ENCODE results near the gene NHSL2.

NHSL2 gene

DNA sequence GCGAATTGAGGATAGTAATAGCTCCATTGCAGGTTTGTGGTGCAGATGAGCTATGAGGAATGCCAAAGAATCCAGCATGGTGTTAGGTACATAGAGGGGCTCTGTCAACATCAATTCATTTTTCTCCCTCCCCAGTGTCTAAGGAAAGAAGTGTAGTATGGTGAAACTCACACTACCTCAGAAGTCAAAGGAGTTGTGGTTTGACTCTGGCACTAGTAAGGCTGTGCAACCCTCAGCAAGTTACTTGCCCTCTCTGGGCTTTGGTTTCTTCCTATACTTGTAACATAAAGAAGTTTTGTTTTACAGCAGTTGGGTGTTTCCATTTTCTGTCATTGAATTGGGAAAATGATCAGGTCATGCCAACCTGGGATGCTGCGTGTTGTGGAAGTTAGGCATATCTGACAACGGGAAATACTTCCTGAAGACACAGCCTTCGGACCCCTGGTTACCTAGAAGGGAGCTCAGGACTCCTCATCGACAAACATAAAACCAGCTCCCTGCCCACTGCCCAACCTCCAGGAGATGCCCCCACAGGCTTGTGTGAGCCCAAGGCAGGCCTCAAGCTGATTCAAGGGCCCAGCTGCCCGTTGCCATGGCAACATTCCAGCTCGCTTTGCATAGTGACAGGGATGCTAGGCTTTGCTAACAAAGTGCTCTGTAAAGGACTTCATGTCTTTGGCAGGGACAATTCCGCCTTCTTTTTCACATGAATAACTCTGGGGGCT is 149.7 kb downstream of the NHSL2 start:
- Histone ChIP-seq H3K36me3 (ENCODE audit: control insufficient read depth in 1 of 2, insufficient read depth in 2 of 2, low read length in 2 of 2) (no peaks in the 10 kb centered on the region), H3K9ac (ENCODE audit: low read depth in 1 of 2, low read length in 2 of 2) (no peak overlapping the region), H3K4me3 (ENCODE audit: low read depth in 1 of 2, low read length in 2 of 2) (no peak overlapping the region), H3K4me1 (ENCODE audit: control insufficient read depth in 1 of 2, insufficient read depth in 2 of 2, low read length in 2 of 2) (no peaks in the 10 kb centered on the region), H3K27ac (ENCODE audit: low read depth, low read length) (no peak overlapping the region), H3K27me3 (ENCODE audit: control insufficient read depth in 1 of 2, insufficient read depth in 2 of 2, low read length in 2 of 2) (no peaks in the 10 kb centered on the region), H3K9me3 (ENCODE audit: control insufficient read depth in 1 of 2, low read length in 2 of 2) (no peaks in the 10 kb centered on the region)

DNA sequence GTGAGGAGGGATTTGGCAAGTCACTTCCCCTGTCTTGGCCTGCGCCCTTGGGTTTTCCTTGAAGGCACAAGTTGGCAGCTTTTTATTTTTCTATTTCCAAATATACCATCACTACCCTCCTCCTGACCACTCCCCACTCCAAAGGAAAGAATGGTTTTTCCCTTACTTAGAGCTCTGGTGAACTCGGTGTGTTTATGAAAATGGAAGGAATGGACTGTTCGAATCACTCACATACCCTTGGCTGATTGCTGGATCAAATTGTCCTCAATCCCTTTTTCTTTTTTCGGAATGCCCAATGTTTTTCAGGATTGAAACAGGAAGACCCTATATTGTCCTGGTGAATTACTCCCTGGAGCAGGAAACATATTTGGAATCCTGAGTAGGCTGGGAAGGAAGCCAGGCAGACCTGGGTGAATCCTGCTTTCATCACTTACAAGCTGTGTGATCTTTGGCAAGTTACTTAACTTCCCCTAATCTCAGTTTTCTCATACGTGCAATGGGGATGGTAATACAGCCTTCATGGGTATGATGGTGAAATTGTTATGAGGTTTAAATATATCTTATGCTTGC is 150.4 kb downstream of the NHSL2 start:
- Histone ChIP-seq H3K4me1 (ENCODE audit: control insufficient read depth in 1 of 2, insufficient read depth in 2 of 2, low read length in 2 of 2) (no peaks in the 10 kb centered on the region), H3K9ac (ENCODE audit: low read depth in 1 of 2, low read length in 2 of 2) (no peak overlapping the region), H3K27me3 (ENCODE audit: control insufficient read depth in 1 of 2, insufficient read depth in 2 of 2, low read length in 2 of 2) (no peaks in the 10 kb centered on the region), H3K36me3 (ENCODE audit: control insufficient read depth in 1 of 2, insufficient read depth in 2 of 2, low read length in 2 of 2) (no peaks in the 10 kb centered on the region), H3K9me3 (ENCODE audit: control insufficient read depth in 1 of 2, low read length in 2 of 2) (no peaks in the 10 kb centered on the region), H3K27ac (ENCODE audit: low read depth, low read length) (no peak overlapping the region), H3K4me3 (ENCODE audit: low read depth in 1 of 2, low read length in 2 of 2) (no peak overlapping the region)

DNA sequence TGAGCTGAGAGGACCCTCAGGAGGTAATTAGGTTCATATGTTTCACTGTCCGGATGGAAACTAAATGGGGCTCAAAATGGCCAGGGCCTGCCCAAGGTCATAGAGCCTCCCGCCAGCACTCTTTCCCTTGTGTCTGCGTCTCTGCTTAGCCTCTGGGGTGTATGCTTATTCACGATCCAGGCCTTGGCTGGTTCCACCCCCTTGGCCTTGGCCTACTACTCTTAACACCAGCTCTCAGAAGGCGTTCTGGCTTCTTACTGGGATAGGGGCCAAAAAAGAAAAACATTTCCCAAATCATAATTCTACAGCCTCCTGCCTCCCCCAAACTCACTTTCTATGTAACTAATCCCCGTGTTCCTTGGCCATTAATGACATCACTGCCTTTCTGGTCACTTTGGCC is 152.3 kb downstream of the NHSL2 start:
- Histone ChIP-seq H3K9ac (ENCODE audit: low read depth in 1 of 2, low read length in 2 of 2) (no peak overlapping the region), H3K27me3 (ENCODE audit: control insufficient read depth in 1 of 2, insufficient read depth in 2 of 2, low read length in 2 of 2) (peaks cover 0 to 5% of the 10 kb centered on the region in 2 donors), H3K27ac (ENCODE audit: low read depth, low read length) (no peak overlapping the region), H3K4me1 (ENCODE audit: control insufficient read depth in 1 of 2, insufficient read depth in 2 of 2, low read length in 2 of 2) (no peaks in the 10 kb centered on the region), H3K9me3 (ENCODE audit: control insufficient read depth in 1 of 2, low read length in 2 of 2) (no peaks in the 10 kb centered on the region), H3K4me3 (ENCODE audit: low read depth in 1 of 2, low read length in 2 of 2) (no peak overlapping the region), H3K36me3 (ENCODE audit: control insufficient read depth in 1 of 2, insufficient read depth in 2 of 2, low read length in 2 of 2) (no peaks in the 10 kb centered on the region)

DNA sequence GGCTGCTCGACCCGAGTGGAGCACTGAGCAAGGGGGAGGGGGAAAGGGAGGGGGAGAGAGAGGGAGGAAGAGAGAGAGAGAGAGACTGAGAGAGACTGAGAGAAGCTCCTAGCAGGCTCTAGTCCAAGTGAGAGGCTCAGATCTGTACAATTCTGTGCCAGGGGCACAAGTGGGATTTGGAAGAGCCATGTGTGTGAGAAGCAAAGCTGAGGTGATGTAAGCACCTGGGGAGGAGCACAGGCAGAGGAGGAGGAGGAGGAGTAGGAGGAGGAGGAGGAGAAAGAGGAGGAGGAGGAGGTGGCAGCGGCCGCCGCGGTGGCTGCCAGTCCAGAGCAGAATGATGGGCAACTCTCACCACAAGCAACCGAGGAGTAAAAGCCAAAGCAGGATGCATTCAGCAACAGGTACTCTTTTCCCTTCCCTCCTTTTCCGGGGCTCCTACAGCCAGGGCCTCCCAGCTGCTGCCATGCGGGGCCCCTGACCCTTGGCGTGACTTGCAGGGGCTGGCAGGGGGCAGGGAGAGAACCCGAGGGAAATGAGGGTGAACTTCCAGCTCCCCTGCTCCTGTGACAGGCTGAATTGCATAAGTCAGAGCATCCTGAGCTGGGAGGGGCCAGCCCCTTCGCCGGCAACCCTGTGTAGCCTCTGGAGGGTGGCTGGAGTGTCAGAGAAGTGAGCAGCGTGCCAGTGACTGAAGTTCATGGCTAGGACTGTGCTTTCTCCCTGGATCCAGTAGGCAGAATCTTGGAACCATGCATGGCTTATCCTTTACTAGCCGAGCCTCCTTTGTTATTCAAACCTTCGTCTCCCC is 158.9 kb downstream of the NHSL2 start:
- no peaks in the 10 kb centered on the region for H3K36me3 ChIP-seq (ENCODE audit: control insufficient read depth in 1 of 2, insufficient read depth in 2 of 2, low read length in 2 of 2)
- H3K27me3 ChIP-seq (ENCODE audit: control insufficient read depth in 1 of 2, insufficient read depth in 2 of 2, low read length in 2 of 2): peaks cover 0 to 5% of the 10 kb centered on the region in 2 donors
- no peaks in the 10 kb centered on the region for H3K4me1 ChIP-seq (ENCODE audit: control insufficient read depth in 1 of 2, insufficient read depth in 2 of 2, low read length in 2 of 2)
- H3K9ac ChIP-seq (ENCODE audit: low read depth in 1 of 2, low read length in 2 of 2): no peak overlapping the region
- H3K27ac ChIP-seq (ENCODE audit: low read depth, low read length): no peak overlapping the region
- no peaks in the 10 kb centered on the region for H3K9me3 ChIP-seq (ENCODE audit: control insufficient read depth in 1 of 2, low read length in 2 of 2)
- peak overlapping the region in 1 of 2 donors; percentile 15 for H3K4me3 ChIP-seq (ENCODE audit: low read depth in 1 of 2, low read length in 2 of 2)

DNA sequence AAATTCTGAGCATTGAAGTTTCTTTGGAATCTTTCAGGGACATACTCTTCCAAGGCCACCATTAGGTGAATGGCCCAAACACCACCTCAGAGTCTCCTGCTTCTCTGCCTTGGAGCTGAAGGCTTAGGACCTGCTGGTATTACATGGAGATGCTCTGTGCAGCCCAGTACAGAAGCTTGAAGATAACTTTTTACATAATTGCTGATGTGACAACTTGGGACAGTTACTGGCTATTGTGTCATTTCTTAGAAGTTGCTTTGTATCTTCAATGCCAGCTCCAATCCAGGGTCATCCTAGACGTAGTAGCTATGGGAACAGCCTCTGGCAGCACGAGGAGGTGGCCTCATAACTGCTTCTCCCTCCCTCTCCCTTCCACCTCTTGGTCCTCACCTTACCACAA is 160.6 kb downstream of the NHSL2 start:
- no peak overlapping the region for H3K9ac ChIP-seq (ENCODE audit: low read depth in 1 of 2, low read length in 2 of 2)
- H3K27me3 ChIP-seq (ENCODE audit: control insufficient read depth in 1 of 2, insufficient read depth in 2 of 2, low read length in 2 of 2): peaks cover 0 to 5% of the 10 kb centered on the region in 2 donors
- H3K27ac ChIP-seq (ENCODE audit: low read depth, low read length): no peak overlapping the region
- H3K9me3 ChIP-seq (ENCODE audit: control insufficient read depth in 1 of 2, low read length in 2 of 2): no peaks in the 10 kb centered on the region
- no peaks in the 10 kb centered on the region for H3K36me3 ChIP-seq (ENCODE audit: control insufficient read depth in 1 of 2, insufficient read depth in 2 of 2, low read length in 2 of 2)
- no peaks in the 10 kb centered on the region for H3K4me1 ChIP-seq (ENCODE audit: control insufficient read depth in 1 of 2, insufficient read depth in 2 of 2, low read length in 2 of 2)
- H3K4me3 ChIP-seq (ENCODE audit: low read depth in 1 of 2, low read length in 2 of 2): no peak overlapping the region

DNA sequence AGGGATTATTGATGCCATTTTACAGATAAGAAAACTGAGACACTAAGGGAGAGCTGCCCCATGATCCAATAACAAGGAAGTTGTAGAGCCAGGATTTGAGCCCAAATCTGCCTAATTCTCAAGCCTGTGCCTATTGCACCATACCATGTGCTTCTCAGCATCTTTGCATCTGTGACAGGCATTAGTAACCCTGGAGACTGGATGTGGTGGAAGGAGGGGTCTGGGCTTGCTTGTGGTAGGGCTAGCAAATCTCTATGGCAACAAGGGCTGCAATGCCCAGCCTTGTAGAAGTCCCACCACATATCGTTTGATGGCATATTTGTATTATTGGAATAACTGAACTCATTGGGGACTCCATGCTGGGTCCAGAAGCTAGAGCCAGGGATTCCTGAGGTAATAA is 163.0 kb downstream of the NHSL2 start:
- H3K4me3 ChIP-seq (ENCODE audit: low read depth in 1 of 2, low read length in 2 of 2): no peak overlapping the region
- no peaks in the 10 kb centered on the region for H3K36me3 ChIP-seq (ENCODE audit: control insufficient read depth in 1 of 2, insufficient read depth in 2 of 2, low read length in 2 of 2)
- no peaks in the 10 kb centered on the region for H3K9me3 ChIP-seq (ENCODE audit: control insufficient read depth in 1 of 2, low read length in 2 of 2)
- no peaks in the 10 kb centered on the region for H3K4me1 ChIP-seq (ENCODE audit: control insufficient read depth in 1 of 2, insufficient read depth in 2 of 2, low read length in 2 of 2)
- no peaks in the 10 kb centered on the region for H3K27me3 ChIP-seq (ENCODE audit: control insufficient read depth in 1 of 2, insufficient read depth in 2 of 2, low read length in 2 of 2)
- no peak overlapping the region for H3K9ac ChIP-seq (ENCODE audit: low read depth in 1 of 2, low read length in 2 of 2)
- H3K27ac ChIP-seq (ENCODE audit: low read depth, low read length): no peak overlapping the region

DNA sequence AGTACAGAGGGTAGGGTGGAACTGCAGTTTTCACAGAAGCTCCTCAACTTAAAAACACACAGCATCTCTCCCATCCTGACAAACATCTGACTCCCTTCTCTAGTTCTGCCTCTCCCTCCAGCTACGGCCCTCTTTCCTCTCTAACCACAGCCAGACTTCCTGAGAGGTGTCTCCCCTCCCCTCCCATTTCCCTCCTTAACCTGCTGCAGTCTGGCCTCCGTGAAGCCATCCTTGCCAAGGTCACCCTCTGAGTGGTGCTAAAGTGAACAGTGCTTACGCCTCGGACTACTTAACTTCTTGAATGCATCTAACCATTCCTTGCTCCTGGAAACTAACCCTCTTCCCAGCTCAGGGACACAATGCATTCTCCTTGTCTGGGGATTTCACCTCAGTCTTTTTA is 167.8 kb downstream of the NHSL2 start:
- no peaks in the 10 kb centered on the region for H3K27me3 ChIP-seq (ENCODE audit: control insufficient read depth in 1 of 2, insufficient read depth in 2 of 2, low read length in 2 of 2)
- H3K4me1 ChIP-seq (ENCODE audit: control insufficient read depth in 1 of 2, insufficient read depth in 2 of 2, low read length in 2 of 2): no peaks in the 10 kb centered on the region
- H3K9ac ChIP-seq (ENCODE audit: low read depth in 1 of 2, low read length in 2 of 2): no peak overlapping the region
- no peaks in the 10 kb centered on the region for H3K9me3 ChIP-seq (ENCODE audit: control insufficient read depth in 1 of 2, low read length in 2 of 2)
- H3K4me3 ChIP-seq (ENCODE audit: low read depth in 1 of 2, low read length in 2 of 2): no peak overlapping the region
- H3K27ac ChIP-seq (ENCODE audit: low read depth, low read length): no peak overlapping the region
- no peaks in the 10 kb centered on the region for H3K36me3 ChIP-seq (ENCODE audit: control insufficient read depth in 1 of 2, insufficient read depth in 2 of 2, low read length in 2 of 2)

DNA sequence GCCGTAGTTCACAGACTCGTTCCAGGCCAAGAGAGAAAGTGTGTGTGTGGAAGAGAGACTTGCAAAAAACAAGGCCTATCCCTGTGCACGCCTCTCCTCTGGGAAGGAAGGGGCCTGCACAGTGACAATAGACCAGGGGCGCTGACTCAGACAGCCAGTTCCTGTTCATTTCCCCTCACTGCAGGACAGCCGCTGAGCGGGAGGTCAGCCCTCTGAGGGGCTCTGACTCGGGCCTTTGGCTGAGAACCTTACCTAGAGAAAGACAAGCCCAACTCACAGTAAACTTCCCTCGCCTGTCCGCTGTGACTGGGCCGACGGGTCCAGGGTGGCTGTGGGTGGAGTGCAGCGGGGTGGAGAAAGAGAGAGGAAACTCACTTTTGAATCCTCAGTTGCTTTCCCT is 169.0 kb downstream of the NHSL2 start:
- Histone ChIP-seq H3K27ac (ENCODE audit: low read depth, low read length) (no peak overlapping the region), H3K36me3 (ENCODE audit: control insufficient read depth in 1 of 2, insufficient read depth in 2 of 2, low read length in 2 of 2) (no peaks in the 10 kb centered on the region), H3K4me1 (ENCODE audit: control insufficient read depth in 1 of 2, insufficient read depth in 2 of 2, low read length in 2 of 2) (no peaks in the 10 kb centered on the region), H3K9me3 (ENCODE audit: control insufficient read depth in 1 of 2, low read length in 2 of 2) (no peaks in the 10 kb centered on the region), H3K9ac (ENCODE audit: low read depth in 1 of 2, low read length in 2 of 2) (no peak overlapping the region), H3K27me3 (ENCODE audit: control insufficient read depth in 1 of 2, insufficient read depth in 2 of 2, low read length in 2 of 2) (no peaks in the 10 kb centered on the region), H3K4me3 (ENCODE audit: low read depth in 1 of 2, low read length in 2 of 2) (no peak overlapping the region)

DNA sequence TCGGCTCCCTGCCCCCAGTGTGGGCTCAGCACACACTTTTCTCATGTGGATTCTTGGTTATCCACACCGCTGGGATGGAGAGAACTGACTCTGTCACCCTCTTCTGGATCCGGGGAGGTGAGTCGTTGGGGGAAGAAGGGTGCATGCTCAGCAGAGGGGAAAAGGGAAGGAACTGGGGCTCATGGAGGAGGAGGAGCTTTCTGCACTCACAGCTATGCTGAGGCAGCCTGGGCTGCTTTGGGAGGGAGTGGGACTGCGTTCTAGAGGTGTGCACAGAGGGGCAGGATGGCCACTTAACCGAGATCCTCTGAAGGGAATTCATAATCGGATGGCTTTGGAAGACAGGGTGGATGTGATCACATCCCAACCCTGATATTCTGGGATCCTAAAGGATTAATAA is 169.5 kb downstream of the NHSL2 start:
- Histone ChIP-seq H3K9me3 (ENCODE audit: control insufficient read depth in 1 of 2, low read length in 2 of 2) (no peaks in the 10 kb centered on the region), H3K36me3 (ENCODE audit: control insufficient read depth in 1 of 2, insufficient read depth in 2 of 2, low read length in 2 of 2) (no peaks in the 10 kb centered on the region), H3K27me3 (ENCODE audit: control insufficient read depth in 1 of 2, insufficient read depth in 2 of 2, low read length in 2 of 2) (no peaks in the 10 kb centered on the region), H3K27ac (ENCODE audit: low read depth, low read length) (no peak overlapping the region), H3K9ac (ENCODE audit: low read depth in 1 of 2, low read length in 2 of 2) (no peak overlapping the region), H3K4me1 (ENCODE audit: control insufficient read depth in 1 of 2, insufficient read depth in 2 of 2, low read length in 2 of 2) (no peaks in the 10 kb centered on the region), H3K4me3 (ENCODE audit: low read depth in 1 of 2, low read length in 2 of 2) (no peak overlapping the region)

DNA sequence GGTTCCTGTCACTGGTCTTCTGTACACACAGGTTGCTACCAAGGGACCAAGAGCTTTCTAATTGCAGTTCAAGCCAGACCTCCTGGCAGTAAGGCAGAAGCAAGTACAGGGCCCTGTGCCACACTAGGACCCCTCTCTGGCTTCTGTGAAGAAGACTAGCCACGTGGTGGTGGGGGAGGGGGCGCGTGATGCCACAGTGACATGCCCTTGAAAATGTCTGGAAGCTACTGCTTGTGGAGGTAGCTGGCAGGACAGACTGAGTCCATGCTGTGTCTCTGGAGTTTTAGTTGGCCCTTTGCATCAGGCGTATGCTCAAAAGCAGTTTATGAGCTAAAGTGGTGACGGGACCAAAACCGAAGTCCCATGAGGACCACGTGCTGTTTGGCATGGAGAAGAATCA is 170.2 kb downstream of the NHSL2 start:
- no peaks in the 10 kb centered on the region for H3K9me3 ChIP-seq (ENCODE audit: control insufficient read depth in 1 of 2, low read length in 2 of 2)
- H3K36me3 ChIP-seq (ENCODE audit: control insufficient read depth in 1 of 2, insufficient read depth in 2 of 2, low read length in 2 of 2): no peaks in the 10 kb centered on the region
- no peaks in the 10 kb centered on the region for H3K4me1 ChIP-seq (ENCODE audit: control insufficient read depth in 1 of 2, insufficient read depth in 2 of 2, low read length in 2 of 2)
- no peaks in the 10 kb centered on the region for H3K27me3 ChIP-seq (ENCODE audit: control insufficient read depth in 1 of 2, insufficient read depth in 2 of 2, low read length in 2 of 2)
- no peak overlapping the region for H3K27ac ChIP-seq (ENCODE audit: low read depth, low read length)
- H3K4me3 ChIP-seq (ENCODE audit: low read depth in 1 of 2, low read length in 2 of 2): no peak overlapping the region
- no peak overlapping the region for H3K9ac ChIP-seq (ENCODE audit: low read depth in 1 of 2, low read length in 2 of 2)

Data from duodenal mucosa (tissue), 2 donors.